Erythroblast (primary cell): ENCODE data around the gene LOXHD1.

Experiments used
- DNase-seq, 2 experiments: peaks; one replicate each; lab custom pipeline; 2025; lab: John Stamatoyannopoulos, UW
- GATA1 ChIP-seq: IDR thresholded peaks from 2 replicates; pipeline ENCODE4 v1.6.1; 2011; ENCODE audit warnings: low read depth, mild to moderate bottlenecking, control low read depth, low read length, moderate library complexity
- POLR2A ChIP-seq: IDR thresholded peaks from 2 replicates; pipeline ENCODE4 v1.6.1; 2011; ENCODE audit warnings: mild to moderate bottlenecking, low read length

LOXHD1 gene

DNA sequence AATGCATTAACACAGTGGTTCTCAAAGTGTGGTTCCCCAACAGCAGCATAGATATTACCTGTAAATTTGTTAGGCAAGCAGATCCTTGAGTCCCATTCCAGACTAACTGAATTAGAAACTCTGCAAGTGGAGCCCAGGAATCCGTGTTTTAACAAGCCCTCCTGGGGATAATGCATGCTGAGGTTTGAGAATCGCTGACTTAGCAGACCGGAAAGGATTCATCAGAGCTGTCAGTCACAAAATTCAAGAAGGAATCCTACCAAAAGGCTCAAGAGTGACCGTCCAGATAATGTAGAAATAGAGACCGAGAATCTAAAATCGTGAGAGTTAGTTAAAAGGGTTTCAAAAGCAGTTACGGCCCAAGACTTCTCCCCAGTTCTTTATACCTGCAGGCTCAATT lies 66.9 kb downstream of the LOXHD1 start:
- no peak for DNase-seq
- TF ChIP-seq GATA1 = no peak
- TF ChIP-seq POLR2A = no peak

DNA sequence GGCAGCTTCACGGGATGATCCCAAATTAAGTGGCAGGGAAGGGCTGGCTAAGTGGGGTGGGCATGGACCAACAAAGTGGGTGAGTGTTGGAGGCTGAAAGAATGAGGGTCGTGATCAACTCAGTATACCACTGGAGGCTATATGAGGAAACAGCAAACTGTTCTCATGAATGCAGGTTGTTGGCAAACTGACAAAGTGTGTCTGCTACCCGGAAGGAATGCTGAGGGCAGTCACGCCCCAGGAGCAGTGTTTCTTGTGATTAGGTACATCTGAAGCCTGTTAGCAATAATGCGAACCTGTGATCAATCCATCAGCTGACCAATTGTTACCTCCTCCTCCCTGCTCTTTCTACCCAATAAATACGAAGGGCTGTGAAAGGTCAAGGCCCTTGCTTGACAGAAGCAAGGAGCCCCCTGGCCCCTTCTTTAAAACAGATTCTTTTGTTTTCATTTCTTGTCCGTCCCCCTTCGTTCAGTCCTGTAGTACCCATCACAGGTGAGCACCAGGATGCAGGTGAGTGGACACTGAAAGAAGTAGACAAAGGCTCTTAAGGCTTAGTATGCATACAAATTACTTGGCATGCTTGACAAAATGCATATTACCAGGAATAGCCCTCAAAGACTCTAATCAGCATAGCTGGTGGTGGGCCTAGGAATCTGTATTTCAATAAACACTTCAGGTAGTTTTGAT lies 67.9 kb downstream of the LOXHD1 start:
- no peak for TF ChIP-seq POLR2A
- no peak for TF ChIP-seq GATA1
- DNase-seq = no peak

DNA sequence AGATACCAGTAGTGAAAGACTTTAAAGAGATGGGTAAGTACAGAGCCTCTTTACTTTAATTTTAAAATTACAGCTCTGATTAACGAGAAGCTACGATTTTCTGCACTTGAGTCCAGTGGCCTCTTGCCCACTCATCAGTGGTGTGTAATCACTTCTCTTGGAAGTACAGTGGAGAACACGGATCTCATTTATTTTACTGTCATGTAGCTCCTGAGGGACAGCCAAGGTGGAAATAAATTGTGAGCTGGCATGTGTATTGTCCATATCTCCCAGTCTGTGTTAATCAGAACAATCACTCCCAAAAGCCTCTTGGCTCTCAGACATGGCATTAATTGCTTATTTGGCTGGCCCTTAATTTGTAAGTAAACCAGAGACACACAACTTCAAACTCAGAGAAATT lies 69.4 kb downstream of the LOXHD1 start:
- no peak for TF ChIP-seq POLR2A
- TF ChIP-seq GATA1 = no peak
- no peak for DNase-seq

DNA sequence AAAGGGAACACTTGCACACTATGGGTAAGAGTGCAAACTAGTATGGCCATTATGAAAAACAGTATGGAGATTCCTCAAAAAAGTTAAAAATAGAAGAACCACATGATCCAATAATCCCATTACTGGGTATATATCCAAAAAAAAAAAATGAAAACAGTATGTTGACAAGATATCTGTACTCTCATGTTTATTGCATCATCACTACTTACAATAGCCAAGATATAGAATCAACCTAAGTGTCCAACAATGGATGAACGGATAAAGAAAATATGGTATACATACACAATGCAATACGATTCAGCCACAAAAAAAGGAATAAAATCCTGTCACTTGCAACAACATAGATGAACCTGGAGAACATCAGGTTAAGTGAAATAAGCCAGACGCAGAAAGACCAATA lies 73.3 kb downstream of the LOXHD1 start:
- TF ChIP-seq POLR2A (no peak), GATA1 (no peak)
- no peak for DNase-seq

DNA sequence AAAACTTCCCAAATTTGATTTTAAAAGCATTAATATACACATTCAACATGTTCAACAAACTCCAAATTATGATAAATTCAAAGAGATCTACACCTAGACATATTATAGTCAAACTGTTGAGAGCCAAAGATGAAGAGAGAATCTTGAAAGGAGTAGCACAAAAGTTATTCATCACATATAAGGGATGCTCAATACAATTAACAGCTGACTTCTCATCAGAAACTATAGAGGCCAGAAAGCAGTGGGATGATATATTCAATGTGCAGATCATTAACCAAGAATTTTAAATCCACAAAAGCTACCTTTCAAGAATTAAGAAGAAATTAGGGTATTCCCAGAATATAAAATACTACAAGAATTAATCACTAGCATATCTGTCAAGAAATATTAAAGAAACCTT lies 75.4 kb downstream of the LOXHD1 start:
- no peak for TF ChIP-seq GATA1
- TF ChIP-seq POLR2A = no peak
- no peak for DNase-seq

DNA sequence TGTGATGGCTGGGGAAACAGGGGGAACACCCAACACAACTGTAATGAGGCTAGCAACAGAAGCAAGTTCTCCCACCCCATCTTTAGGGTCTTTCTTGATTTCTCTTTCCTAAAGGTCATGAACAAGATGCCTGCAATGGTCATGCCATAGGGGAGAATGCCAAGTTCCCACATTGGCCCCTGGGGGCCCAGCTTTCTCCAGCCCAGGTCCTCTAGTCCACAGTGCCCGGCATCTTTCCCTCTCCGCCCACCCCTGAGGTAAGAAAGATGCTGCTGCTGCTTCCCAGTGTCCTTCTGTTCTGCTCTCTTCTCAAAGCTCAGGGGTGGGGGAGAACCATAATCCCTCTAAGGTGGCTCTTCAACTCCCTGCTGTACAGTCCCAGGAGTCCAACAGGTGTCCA lies 78.0 kb downstream of the LOXHD1 start:
- DNase-seq = no peak

DNA sequence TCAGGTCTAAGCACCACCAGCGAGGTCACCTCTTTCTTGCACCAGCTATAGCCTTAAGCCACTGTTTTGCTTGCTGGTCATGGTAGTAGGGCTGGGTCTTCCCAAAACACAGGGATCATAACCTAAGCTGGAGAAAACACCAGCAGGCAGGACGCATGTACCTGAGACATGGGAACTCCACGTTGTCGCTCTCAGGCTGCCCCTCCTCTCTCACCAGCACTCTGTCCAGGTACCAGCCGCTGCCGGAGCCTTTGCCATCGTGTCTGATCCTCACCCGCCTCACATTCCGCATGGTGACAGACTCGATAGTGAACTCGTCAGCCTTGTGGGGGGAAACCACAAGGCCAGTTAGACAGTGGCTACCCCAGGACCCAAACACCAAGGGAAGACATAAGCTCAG lies 79.5 kb downstream of the LOXHD1 start:
- TF ChIP-seq POLR2A (no peak), GATA1 (no peak)
- DNase-seq = no peak

More for the DNA sequence above, 78.0 kb downstream of the LOXHD1 start:
- no peak for TF ChIP-seq POLR2A
- no peak for TF ChIP-seq GATA1

DNA sequence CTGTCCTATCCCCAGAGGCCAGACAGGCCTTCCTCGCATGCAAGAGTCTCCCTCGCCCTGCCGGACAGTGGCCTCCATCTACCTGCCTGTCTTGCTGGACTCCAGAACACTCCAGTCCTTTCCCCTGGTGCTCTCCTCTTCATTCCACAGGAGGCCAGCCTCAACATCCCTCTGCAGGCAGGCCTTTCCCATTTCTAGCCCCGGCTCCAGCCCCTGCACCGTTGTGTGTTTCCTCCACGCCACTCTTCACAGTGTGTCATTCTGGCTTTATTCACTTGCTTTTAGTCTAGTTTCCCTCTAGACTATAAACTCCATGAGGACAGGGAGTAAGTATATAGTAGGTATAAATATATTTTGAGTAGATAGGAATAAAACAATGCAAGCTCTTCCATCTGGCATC lies 81.2 kb downstream of the LOXHD1 start:
- TF ChIP-seq POLR2A = no peak
- no peak for TF ChIP-seq GATA1
- DNase-seq = no peak

DNA sequence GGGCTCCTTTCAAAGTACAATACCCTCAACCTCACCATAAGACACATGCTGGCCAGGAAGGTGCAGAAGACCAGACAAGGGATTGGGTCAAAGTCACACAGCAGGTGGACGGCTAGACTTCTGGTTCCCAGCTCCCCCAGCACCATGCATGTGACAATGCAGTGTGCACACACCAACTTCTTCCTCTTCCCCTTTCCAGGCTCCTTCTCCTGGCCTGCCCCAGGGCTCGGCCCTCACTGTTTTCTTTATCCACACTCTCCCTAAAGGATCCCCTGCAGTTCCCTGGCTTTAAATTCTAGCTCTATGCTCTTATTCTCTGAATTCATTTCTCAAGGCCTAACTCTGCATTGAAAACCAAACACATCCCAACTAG lies 82.3 kb downstream of the LOXHD1 start:
- no peak for DNase-seq
- TF ChIP-seq GATA1 = no peak

DNA sequence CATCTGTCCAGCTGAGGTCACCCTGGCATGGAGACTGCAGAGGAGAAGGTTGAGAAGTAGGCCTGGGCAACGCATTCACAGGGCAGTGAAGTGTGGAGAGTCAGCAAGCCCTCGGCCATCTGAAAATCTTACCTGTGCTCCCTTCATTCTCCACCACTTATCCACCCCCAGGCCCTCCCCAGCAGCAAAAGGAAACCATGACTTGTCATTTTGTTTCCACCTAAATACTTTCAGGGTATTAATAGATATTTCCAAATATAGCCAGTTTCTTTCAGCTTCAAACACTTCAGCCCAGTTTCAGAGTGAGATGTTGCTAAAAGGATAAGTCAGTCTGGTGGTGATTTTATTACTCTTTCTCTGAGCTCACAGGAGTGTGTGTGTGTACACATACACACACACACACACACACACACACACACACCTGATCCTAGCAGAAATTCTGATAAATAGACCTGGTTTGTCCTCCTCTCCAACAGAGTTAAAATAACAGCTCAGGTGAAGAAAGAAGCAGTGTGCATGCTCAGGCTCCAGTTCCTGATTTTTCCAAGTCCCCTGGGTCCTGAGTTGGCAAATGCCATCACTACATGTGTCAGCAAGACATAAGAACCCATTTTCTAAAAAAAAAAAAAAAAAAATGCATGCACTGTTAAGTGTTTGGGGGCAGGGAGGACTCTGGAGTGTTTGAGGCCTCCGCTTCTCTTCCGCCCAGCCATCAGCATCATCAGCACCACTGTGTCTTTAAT lies 82.8 kb downstream of the LOXHD1 start:
- no peak for DNase-seq
- TF ChIP-seq GATA1 = no peak
- TF ChIP-seq POLR2A = no peak

DNA sequence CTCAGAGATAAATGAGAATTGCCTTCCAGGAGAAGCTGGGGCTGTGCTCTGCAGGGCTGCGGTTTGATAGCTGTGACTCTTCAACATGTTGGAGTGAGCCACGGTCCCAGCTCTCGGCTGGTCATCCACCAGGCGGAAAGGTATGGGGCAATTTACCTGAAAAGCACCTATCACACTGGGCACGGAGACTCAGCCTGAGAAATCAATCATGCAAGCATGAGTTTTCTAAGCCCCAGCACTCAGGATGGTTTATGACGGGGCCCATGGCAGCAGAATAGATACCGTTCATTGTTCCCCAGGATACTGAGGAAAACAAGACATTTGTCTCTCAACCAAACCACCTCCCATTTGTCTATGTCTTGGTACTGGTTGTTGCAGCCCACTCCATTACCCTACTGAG lies 83.9 kb downstream of the LOXHD1 start:
- TF ChIP-seq POLR2A = no peak
- TF ChIP-seq GATA1 = no peak
- no peak for DNase-seq

DNA sequence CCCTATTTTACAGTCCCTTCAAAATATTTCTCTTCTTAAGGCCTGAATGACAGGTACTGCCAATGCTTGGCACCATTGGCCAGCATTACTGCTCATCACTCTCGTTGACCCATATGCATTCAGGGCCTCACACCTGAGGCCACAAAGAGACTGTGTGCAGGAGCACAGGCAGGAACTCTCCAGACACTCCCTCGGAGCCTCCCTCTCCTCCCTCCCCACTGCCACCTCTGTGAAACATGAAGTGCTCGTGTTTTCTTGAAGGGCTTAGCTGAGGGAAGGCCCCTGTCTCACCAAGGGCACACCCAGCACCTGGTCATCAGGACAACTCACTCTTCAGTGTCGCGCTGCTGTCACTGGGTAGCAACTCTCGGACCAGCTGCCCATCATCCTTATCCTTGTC lies 85.3 kb downstream of the LOXHD1 start:
- TF ChIP-seq GATA1 (no peak), POLR2A (no peak)
- no peak for DNase-seq

DNA sequence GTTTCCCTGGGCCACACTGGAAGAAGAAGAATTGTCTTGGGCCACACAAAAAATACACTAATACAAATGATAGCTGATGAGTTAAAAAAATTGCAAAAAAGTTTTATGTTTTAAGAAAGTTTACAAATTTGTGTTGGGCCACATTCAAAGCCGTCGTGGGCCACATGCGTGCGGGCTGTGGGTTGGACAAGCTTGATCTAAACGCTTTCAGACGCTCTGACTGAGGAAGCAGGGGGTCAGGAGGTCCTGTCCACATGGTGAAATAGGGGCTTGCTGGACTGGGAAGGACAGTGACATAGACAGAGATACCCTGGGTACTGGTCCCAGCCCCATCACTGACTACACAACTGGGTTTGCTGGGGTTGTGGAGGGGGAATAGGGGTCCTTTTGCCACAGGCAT lies 86.4 kb downstream of the LOXHD1 start:
- DNase-seq = no peak
- TF ChIP-seq POLR2A (no peak), GATA1 (no peak)

DNA sequence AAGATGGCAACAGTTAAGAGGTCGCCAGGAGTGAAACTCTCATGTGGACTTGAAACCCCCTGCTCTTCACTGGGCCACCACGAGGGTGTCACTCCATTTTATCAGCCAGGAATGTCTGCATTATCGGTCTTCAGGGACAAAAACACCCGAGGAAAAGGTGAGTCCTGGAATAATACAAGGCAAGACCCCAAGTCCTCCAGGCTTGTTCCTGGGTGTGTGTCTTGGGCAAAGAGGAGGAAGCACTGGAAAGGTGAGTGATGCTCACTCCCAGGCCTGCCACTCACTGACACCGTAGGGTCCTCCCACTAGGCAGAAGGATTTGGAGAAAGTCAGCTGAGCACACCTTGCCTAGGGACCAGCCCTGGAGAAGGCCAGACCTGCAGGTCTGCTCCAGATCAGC lies 86.9 kb downstream of the LOXHD1 start:
- TF ChIP-seq POLR2A (no peak), GATA1 (no peak)
- no peak for DNase-seq

DNA sequence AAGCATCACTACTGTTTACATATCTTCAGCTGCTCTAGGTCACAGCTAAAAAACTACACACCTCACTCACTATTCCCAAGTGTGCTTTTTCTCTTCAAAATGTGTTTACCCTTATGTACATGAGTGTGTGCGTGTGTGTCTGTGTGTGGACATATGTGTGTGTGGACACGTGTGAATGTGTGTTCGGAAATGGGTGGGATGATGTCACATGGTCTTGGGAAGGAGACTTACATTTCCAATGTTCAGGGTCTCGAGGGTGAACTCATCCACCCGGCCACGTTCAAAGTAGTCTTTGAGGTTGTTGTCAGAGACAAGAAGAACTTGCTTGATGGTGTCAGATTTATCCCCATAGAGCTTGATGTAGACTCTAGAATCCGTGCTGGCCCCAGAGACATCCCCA lies 87.8 kb downstream of the LOXHD1 start:
- no peak for TF ChIP-seq GATA1
- no peak for TF ChIP-seq POLR2A
- DNase-seq = no peak
